Measurements from ENCODE around the gene NINL. TPM values are rescaled to one million over a fixed set of nuclear protein-coding genes. Genes with fewer than 3 reads are reported as not detected.

NINL gene
- total RNA-seq, 1 experiment from 2014 or later: 7.2 TPM

GRCh38 chr20:25468126-25469075 lies 116.9 kb downstream of the NINL start:
- no peaks in the 10 kb centered on the region for H3K4me1 ChIP-seq (ENCODE audit: control insufficient read depth in 1 of 2, insufficient read depth in 2 of 2, low read length in 2 of 2)
- BruUV-seq (replicated peaks): no TSS peak
- no peak overlapping the region for H3K27ac ChIP-seq (ENCODE audit: low read depth, low read length)
- ATAC-seq (no peak), DNase-seq (ENCODE audit: low read depth, low spot score) (no peak)
- CTCF ChIA-PET: no interaction called here
- no peaks in the 10 kb centered on the region for H3K9me3 ChIP-seq (ENCODE audit: control insufficient read depth in 1 of 2, insufficient read depth in 1 of 2, low read depth in 1 of 2, low read length in 2 of 2)
- no peaks in the 10 kb centered on the region for H4K20me1 ChIP-seq (ENCODE audit: insufficient read depth)
- POLR2A ChIA-PET: no interaction called here
- no peaks in the 10 kb centered on the region for H3K36me3 ChIP-seq (ENCODE audit: control insufficient read depth in 1 of 2, insufficient read depth in 2 of 2, low read length in 2 of 2)
- no peaks in the 10 kb centered on the region for H3K27me3 ChIP-seq (ENCODE audit: insufficient read depth, low read length)
- intact Hi-C loops (cut with micrococcal nuclease): no loop called here
- RAD21 ChIA-PET (ENCODE audit: low non-redundant PET in 1 of 2, low total read pairs in 2 of 2, uncharacterized antibody in 2 of 2, unreplicated experiment in 2 of 2): no interaction called here
- H3K9me2 ChIP-seq (ENCODE audit: insufficient read depth): no peaks in the 10 kb centered on the region
- no peak overlapping the region for H3K4me2 ChIP-seq (ENCODE audit: low read length)
- H2AFZ ChIP-seq (ENCODE audit: low read depth, low read length, poor library complexity, severe bottlenecking): no peak overlapping the region
- no peak for TF ChIP-seq EZH2phosphoT487 (IDR thresholded peaks at IDR 0.05; ENCODE audit: borderline replicate concordance)
- TF ChIP-seq RAD21 (IDR thresholded peaks at IDR 0.05; ENCODE audit: low read depth): no peak
- no peak for TF ChIP-seq ZFX (IDR thresholded peaks at IDR 0.05)
- TF ChIP-seq ELF1 (IDR thresholded peaks at IDR 0.05; ENCODE audit: borderline replicate concordance, low read depth): no peak
- no peak for TF ChIP-seq CEBPB (IDR thresholded peaks at IDR 0.05; ENCODE audit: low read depth)
- TF ChIP-seq ZNF274 (IDR thresholded peaks at IDR 0.05; ENCODE audit: low read depth, low read length): no peak
- no peak for TF ChIP-seq MAX (IDR thresholded peaks at IDR 0.05)
- TF ChIP-seq ZBTB33 (IDR thresholded peaks at IDR 0.05; ENCODE audit: extremely low read depth, insufficient replicate concordance, low read length): no peak
- TF ChIP-seq FOSL1 (IDR thresholded peaks at IDR 0.05; ENCODE audit: low read depth): no peak
- no peaks in the 10 kb centered on the region for H3K79me2 ChIP-seq (ENCODE audit: insufficient read depth, low read length)
- no peak overlapping the region for H3K4me3 ChIP-seq (replicated peaks in 1 of 2; ENCODE audit: low read depth in 1 of 2, low read length in 2 of 2)
- H3K9ac ChIP-seq (ENCODE audit: low read length): no peak overlapping the region
